HG03469 (cell line): ENCODE data around the gene ALPK3.

Experiments
- ATAC-seq: cut with Tn5 transposase; IDR thresholded peaks from one replicate; pipeline ENCODE4 v1.9.1; 2021; ENCODE audit warnings: mild to moderate bottlenecking, moderate library complexity, moderate number of reproducible peaks; ENCODE audit not compliant: unreplicated experiment

ALPK3 gene

GRCh38 chr15:84823282-84823878 is 6.2 kb downstream of the ALPK3 start:
- no peak for ATAC-seq

GRCh38 chr15:84824260-84825007 is 7.3 kb downstream of the ALPK3 start:
- no peak for ATAC-seq

- ATAC-seq, result no peak
These were observed 9.2 kb downstream of the ALPK3 start for GRCh38 chr15:84826369-84826823.

- no peak for ATAC-seq
These were observed 10.1 kb downstream of the ALPK3 start for GRCh38 chr15:84827246-84827645.

GRCh38 chr15:84828086-84828908 is 11.1 kb downstream of the ALPK3 start:
- ATAC-seq, result no peak

- ATAC-seq, result no peak
These were observed 12.3 kb downstream of the ALPK3 start for GRCh38 chr15:84829428-84829827.

- ATAC-seq, result no peak
These were observed 12.9 kb downstream of the ALPK3 start for GRCh38 chr15:84830036-84830435.

- ATAC-seq, result no peak
These were observed 13.9 kb downstream of the ALPK3 start for GRCh38 chr15:84831028-84831427.

GRCh38 chr15:84831613-84832012 is 14.5 kb downstream of the ALPK3 start:
- ATAC-seq, result no peak

GRCh38 chr15:84832448-84833040 is 15.4 kb downstream of the ALPK3 start:
- no peak for ATAC-seq

- no peak for ATAC-seq
These were observed 16.5 kb downstream of the ALPK3 start for GRCh38 chr15:84833447-84834228.

GRCh38 chr15:84834229-84834955 is 17.2 kb downstream of the ALPK3 start:
- ATAC-seq, result no peak

- ATAC-seq, result no peak
These were observed 17.8 kb downstream of the ALPK3 start for GRCh38 chr15:84834969-84835368.

GRCh38 chr15:84835661-84836337 is 18.6 kb downstream of the ALPK3 start:
- ATAC-seq, result no peak

- ATAC-seq, result no peak
These were observed 19.7 kb downstream of the ALPK3 start for GRCh38 chr15:84836844-84837243.

- no peak for ATAC-seq
These were observed 22.6 kb downstream of the ALPK3 start for GRCh38 chr15:84839714-84840113.

- ATAC-seq, result no peak
These were observed 23.1 kb downstream of the ALPK3 start for GRCh38 chr15:84840255-84840654.

GRCh38 chr15:84840741-84841429 is 23.7 kb downstream of the ALPK3 start:
- ATAC-seq, result no peak

GRCh38 chr15:84842781-84843180 is 25.6 kb downstream of the ALPK3 start:
- no peak for ATAC-seq
